Esophagus mucosa (tissue), 1 donor: ENCODE results near the gene FGD5. TPM values are rescaled to one million over a fixed set of nuclear protein-coding genes. Genes with fewer than 3 reads are reported as not detected.
A peak's percentile ranks its signal among the peaks of the same experiment; 100 is the strongest.

Experiments used
- ATAC-seq: fragments of 200-7000 bp; cut with Tn5 transposase; one replicate; pipeline ENCODE4 v1.9.1; 2020
- total RNA-seq: library from RNA; stranded (reverse); gene quantifications from one replicate; pipeline ENCODE4 v1.2.4, GENCODE V29; 2023
- donor health status: DM: yes; HTN: yes; CAD: no.

The FGD5 gene, protein sequence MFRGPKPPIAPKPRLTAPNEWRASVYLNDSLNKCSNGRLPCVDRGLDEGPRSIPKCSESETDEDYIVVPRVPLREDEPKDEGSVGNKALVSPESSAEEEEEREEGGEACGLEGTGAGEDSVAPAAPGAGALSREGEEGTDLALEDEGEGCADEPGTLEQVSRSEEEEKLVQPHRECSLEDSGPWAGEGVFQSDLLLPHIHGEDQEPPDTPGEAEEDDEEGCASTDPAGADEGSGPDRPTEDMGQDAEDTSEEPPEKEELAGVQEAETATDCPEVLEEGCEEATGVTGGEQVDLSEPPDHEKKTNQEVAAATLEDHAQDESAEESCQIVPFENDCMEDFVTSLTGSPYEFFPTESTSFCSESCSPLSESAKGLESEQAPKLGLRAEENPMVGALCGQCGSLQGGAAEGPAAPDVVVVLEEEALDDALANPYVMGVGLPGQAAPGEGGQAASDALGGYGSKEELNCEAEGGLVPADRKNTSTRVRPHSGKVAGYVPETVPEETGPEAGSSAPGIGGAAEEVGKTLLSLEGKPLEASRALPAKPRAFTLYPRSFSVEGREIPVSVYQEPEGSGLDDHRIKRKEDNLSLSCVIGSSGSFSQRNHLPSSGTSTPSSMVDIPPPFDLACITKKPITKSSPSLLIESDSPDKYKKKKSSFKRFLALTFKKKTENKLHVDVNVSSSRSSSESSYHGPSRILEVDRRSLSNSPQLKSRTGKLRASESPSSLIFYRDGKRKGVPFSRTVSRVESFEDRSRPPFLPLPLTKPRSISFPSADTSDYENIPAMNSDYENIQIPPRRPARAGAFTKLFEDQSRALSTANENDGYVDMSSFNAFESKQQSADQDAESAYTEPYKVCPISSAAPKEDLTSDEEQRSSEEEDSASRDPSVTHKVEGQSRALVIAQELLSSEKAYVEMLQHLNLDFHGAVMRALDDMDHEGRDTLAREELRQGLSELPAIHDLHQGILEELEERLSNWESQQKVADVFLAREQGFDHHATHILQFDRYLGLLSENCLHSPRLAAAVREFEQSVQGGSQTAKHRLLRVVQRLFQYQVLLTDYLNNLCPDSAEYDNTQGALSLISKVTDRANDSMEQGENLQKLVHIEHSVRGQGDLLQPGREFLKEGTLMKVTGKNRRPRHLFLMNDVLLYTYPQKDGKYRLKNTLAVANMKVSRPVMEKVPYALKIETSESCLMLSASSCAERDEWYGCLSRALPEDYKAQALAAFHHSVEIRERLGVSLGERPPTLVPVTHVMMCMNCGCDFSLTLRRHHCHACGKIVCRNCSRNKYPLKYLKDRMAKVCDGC (N-terminal part only)
- total RNA-seq, result 2.5 TPM

DNA sequence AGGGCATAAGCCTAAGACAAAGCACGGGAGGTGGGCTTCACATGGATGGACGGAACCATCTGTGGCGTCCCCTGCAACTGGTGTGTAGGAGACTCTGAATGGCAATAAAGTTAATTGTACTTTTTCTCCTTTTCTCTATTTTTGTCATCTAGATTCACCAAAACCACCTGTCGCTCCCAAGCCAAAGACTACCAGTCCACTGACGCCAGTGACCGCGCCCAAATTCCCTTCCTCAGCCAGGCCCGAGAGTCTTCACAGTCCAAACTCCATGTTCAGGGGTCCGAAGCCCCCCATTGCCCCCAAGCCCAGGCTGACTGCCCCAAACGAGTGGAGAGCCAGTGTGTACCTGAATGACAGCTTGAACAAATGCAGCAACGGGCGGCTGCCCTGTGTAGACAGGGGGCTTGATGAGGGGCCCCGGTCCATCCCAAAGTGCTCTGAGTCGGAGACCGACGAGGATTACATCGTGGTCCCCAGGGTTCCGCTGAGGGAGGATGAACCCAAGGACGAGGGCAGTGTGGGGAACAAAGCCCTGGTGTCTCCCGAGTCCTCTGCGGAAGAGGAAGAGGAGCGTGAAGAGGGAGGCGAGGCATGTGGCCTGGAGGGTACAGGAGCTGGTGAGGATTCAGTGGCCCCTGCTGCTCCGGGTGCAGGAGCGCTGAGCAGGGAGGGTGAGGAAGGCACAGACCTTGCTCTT, at the start of gene FGD5:
FGD5 (plus strand) TSS at position 159 of the 697 bp plus-strand sequence; CDS start at position 269, 110 bp downstream.
- ATAC-seq, result no peak

DNA sequence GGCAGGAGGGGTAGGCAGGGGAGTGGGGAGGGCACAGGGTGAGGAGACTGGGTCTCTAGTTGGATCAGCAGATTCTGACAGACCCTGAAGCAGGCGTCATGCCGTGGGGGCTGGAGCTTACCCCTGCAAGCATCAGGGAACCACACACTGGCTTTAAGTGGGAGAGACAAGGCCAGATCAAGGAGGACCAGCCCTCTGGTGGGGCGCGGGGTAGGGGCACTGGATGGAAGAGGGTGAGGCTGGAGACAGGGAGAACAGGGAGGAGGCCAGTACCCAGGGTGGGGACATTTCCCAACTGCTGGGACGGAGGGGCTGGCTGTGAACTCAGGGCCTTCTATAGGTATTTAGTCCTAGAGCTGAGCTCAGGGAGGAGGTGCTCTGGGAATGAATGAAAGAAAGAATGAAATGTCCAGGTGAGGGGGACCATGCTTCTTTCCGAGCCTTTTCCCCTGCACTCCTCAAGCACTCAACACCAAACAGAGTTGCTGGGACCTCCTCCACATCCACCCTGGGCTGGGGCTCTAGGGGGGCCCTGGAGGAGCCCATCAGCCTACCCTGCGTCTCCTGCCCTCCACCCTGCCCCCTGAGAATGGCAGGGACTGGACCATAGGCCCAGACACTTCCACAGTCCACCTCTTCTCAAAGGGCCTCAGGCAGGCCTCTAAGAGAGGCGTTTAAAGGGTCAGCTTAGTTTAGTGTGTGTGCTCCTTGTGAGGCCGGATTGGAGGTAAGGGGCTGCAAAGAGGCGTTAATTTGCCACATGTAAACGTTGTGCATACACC, 49.0 kb upstream of the FGD5 start:
- no peak for ATAC-seq

DNA sequence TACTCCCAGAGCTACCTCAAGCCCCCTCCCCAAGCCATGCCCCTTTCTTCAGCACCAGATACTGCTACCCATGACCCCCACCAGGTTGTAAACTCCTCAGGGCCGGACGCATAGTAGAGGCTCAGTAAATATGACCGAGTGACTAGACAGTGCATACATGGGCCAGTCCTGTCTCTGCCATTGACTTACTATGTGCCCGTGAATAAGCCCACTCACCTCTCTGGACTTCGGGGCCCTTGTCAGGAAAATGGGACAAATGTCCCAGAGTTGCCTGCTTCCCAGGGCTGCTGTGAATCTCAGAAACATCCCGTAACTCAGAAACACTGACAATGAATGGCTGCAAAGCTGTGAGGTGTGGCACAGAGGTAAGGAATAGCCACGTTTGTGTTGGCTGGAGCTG, 48.2 kb upstream of the FGD5 start:
- no peak for ATAC-seq

DNA sequence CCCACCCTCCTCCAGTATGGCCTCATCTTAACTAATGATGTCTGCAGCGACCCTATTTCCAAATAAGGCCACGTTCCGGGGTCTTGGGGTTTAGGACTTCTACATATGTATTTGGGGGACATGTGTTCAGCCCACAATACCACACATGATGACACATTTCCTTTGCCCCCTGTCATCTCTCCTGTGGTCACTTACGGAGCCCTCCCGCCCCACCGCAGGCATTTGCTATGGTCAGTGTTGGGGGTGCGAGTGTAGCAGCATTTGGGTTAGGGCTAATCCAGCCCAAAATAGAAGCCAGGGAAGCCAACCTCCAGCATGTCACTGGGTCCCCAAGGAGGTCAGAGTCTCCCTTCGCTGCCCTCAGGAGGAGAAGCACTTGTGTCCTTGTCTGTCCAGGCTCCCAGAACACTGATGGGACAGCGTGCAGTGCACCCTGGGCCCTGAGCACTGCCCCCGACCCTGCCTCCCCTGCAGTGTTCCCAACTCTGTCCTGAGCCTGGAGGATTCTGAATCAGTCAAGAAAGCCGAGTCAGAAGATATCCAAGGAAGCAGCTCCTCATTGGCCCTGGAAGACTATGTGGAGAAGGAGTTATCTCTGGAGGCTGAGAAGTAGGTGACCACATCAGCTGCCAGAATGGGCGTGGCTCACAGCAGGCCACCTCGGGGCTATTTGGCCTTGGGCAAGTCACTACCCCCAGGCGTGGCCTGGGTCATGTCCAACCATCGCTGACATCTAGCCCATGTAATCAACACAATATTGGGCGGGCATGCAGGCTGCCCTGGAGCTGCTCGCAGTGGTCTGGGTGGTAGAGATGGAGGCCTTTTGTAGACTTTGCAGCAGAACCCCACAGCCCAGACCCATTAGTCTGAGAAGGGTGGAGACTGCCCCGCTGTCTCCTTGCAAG, 46.9 kb upstream of the FGD5 start:
- ATAC-seq, result no peak

DNA sequence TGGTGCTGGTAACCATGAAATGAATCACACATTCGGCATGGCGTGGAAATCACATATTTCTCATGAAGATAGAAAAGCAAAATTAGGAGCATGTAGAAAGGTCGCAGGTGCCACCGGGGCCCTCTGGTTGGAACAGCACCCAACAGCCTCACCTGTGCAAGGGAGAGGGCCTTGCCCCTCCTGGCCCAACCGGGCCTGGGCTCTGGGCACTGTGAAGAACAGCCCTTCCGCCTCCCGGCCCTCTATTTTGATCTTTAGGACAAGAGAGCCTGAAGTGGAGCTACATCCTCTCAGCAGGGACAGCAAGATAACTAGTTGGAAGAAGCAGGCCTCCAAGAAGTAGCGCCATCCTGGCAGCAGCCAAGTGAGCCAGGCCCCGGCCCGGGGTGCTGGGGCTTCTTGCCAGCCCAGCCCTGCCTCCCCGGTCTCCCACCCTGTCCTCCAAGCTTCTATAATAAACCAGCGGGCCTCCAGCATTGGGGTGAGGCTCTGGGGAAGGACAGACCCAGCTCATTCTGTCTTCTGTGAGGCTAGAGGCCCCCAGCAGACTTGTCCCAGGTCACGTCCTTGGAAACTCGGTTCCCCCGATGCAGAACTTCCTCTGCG, 46.1 kb upstream of the FGD5 start:
- no peak for ATAC-seq

DNA sequence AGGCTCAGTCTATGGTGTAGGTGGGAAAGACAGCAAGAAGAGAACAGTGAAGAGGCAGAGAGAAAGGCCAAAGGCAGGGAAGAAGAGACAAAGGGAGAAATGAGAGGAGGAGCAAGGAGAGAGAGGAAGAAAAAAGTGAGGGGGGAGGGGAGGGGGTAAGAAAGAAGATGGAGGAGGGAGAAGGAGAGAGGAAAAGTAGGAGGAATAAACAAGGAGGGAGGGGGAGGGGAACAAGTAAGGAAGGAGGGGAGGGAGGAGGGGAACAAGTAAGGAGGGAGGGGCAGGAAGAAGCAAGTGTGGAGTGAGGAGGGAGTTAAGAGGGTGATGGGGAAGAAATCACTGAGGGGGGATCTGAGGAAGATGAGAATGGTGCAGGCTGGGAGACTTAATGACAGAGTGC, 45.5 kb upstream of the FGD5 start:
- ATAC-seq, result no peak

DNA sequence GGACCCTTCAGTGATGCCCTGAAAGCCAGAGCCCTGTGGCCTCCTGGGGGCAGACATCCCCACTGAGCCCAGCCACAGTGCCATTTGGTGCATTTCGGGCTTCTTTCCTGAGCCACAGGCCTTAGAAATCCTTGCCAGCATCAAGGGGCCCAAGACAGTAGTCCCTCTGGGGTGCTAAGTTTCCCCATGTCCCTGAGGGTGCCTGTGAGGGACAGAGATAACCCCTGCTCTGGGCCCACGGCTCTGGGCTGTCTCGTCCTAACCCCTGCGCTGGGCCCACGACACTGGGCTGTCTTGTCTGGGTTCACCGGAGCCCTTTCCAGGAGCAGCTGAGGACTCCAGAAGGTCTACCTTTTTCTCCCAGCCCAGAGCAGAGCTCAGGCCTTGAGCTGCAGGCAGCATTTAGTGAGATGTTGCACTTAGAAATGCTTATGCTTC, 45.1 kb upstream of the FGD5 start:
- ATAC-seq, result no peak

DNA sequence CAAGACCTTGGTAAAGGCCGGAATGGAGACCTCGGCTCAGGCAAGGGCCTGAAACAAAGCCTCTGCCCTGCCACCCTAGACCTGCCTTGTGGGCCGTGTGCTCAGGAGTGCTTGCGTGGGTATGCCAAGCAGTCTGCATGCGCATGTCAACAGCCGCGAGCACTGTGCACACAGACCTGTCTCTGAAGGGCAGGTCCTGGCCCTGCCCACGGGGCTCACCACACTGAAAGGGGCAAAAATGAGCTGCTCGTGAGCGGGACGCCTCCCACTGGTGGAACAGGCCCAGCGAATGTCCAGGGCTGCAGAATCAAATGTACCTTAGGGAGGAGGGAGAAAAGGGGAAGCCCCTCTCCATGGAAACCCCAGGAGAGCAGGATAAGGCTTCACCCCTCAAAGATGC, 44.3 kb upstream of the FGD5 start:
- ATAC-seq, result no peak

DNA sequence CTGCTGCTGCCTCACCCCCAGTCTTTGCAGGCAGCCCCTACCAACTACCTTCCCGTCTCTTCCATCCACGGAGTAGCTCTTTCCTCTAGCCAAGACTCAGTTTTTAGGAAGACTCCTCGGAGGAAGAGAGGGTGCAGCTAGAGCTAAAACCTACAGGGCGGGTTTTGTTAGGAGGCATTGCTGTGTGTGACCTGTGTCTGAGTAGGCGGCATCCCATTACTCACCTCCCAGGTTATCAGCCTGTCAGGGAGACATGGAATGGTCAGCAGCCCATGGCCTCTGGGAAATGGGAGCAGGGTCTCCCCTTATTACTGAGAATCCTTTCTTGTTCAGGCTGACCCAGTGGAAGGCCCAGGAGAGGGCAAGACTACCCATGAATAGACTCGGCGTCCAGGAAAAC, 43.8 kb upstream of the FGD5 start:
- ATAC-seq, result no peak

DNA sequence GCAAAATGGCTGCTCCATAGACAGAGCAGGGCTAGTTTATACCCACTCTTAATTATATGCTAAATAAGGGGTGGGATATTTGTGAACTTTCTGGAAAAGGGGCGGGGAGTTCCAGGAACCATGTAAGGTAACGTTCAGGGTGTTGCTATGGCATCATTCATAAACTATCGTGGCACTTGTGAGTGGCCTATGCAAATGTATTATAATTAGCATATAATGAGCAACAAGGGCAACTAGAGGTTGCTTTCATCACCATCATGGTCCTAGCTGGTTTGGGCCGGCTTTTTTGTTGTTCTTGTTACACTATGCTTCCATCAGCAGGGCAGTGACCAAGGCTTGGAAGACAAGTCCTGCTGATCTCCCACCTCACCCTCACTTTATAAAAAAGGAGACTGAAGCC, 43.2 kb upstream of the FGD5 start:
- no peak for ATAC-seq

DNA sequence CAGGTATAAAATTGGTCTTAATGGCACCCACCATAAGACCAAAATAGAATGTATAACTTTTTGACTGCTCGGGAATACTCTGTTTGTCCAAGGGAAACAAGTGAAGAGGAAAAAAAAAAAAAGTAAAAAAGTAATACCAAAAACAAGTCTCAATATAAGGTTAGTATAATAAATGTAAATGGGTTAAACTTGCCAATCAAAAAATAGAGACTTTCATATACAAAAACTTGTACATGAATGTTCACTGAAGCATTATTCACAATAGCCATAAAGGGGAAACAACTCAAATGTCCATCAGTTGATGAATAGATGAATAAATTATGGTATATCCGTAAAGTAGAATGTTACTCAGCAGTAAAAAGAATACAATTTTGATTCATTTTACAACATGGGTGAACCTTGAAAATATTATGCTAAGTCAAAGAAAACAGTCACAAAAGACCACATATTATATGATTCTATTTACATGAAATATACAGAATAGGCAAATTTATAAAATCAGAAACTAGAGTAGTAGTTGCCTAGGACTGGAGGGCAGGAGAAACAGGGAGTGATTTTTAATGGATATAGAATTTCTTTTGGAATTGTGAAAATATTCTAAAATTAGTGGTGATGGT, 39.6 kb upstream of the FGD5 start:
- ATAC-seq, result no peak

DNA sequence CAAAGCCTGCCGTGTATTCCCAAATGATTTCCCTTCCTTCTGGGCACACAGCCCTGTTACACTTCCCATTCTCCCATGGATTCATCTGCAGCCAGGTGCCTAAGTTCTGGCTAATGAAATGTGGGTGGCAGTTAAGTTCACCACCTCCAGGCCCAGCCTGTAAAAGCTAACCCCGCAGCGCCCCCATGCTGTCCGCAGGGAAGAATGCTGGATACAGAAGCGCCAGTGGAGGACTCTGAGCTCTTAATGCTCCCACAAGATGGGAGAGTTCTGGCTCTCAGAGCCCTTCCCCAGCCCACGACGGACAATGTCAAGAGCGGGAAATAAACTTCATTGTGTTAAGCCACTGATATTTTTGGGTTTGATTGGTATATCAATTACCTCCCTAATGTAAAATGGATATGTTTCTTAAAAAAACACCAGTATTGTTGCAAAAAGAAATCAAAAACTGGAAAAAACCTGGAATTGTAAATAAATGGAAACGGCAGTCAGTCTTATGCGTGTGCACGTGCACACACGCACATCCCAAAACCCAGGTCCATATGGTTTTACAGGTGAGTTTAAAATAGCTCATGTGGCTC, 37.7 kb upstream of the FGD5 start:
- ATAC-seq, result peak; percentile 75

DNA sequence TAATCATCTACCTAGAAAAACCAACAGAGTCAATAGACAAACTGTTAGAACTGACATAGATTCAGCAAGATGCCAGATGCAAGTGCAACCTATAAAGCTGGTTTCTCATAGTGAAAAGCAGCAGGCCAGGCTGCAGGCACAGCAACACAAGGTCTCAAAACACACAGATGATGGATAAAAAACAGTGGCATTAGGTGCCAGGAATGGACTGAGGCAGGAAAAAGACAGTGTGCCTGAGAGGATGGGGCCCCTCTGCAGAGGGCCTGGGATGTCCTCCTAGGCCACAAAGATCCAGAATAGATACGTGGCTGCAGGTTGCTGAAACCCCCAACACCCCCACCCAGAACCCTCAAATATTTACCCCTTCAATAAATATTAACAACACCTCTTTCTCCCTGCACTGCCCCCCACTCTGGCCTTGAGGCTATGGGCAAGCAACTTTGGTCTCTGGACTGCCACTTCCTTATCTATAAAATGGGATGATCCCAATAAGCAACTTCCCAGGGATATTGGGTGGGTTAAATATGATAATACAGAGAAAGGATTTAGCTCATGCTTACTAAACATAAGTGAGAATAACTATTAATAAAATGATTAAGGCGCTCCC, 35.2 kb upstream of the FGD5 start:
- ATAC-seq, result no peak

DNA sequence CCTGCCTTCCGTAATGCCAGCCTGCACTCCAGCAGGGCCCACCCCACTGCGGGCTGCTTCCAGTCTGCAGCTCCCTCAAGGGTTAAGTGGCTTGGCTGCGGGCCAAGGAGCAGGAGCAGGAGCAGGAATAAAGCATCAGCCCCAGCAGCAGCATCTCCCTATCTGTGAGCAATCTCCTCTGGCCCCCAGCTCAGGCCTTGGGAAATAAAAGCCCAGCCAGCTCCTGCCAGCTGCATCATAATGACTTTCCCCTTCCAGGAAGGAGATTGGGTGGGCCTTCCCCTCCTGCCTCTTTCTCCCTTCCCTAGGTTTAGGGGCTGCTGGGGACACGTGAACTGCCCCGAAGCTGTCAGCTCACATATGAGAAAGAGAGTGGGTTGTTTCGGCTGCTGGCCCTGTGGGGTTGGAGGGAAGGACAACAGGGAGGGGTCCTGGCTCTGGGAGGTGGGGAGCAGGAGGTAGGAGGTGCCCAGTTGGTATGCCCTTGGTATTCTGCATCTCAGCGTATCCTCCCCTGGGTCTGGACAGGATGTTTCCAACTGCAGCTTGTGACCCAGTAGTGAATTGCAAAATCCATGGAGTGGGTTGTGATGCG, 34.6 kb upstream of the FGD5 start:
- no peak for ATAC-seq

DNA sequence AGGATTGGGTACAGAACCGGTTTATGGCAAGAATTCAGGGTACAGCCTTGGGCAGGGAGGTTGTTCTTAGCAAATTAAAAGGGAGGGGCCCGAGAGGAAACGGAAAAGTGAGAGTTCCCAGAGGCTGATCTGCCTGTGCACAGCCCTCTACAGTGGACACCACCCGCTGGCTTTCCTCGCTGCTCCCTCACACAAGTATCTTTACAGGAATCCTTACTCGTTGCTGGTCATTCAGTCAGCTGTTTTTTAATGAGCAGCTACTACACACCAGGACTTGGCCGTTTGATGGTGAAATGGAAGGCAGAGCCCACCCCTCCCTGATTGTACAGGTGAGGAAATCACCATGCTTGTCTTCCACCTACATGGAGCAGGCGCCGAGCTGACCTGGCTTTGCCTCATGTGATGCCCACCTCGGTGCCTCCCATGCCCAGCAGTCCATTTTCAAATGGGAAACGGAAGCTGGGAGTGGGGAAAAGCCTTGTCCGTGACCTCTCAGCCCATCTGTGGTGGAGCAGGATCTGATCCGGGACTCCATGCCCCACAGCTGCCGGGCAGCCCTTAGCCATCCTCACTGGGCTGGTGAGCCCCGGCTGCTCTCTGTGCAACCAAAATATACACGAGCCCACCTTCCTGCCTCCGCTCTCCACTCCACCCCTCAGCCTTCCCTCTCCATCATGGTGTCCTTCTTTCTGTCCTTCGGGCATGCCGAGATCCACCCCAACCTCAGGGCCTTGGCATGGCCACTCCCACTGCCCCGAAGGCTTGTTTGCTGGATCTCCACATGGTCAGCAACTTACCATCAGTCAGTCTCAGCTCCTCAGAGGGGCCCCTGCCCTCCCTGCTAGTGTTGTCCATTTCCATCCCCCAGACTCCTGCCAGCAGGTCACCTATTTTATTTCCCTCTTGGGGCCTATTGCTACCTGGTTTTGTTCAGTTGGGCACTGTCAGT, 33.3 kb upstream of the FGD5 start:
- ATAC-seq, result no peak

DNA sequence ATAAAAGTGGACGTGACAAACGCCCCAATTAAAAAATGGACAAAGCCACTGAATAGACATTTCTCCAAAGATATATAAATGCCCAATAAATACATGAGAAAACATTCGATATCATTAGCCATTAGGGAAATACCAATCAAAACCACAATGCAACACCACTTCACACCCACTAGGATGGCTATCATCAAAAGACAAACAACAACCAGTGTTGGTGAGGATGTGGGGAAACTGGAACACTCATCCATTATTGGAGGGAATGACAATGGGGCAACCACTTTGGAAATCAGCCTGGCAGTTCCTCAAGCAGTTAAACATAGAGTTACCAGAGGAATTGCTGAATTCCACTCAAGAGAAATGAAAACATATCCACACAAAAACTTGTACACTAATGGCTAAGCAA, 32.4 kb upstream of the FGD5 start:
- ATAC-seq, result no peak

DNA sequence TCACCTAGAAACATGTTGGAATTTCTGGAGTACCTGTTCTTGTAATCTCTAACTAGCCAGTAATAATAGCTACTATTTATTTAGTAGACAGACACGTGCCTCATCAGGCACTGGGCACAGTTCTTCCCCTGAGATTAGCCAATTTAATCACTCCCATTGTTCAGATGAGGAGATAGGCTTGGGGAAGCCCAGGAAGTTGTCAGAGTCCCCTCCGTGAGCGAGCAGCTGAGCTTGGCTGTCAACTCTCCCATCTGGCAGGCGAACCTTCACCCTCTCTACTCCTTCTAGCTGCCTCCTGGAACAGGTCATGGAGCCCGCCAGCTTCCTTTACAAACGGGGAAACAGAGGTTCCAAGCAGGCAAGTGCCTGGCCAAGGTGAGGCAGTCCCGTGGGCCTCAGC, 31.1 kb upstream of the FGD5 start:
- ATAC-seq, result no peak
